HG03354 (cell line): ENCODE results near the gene KCNE1.
"Not testable (repeated sequence)": the region's sequence is repeated elsewhere in the genome, so short reads cannot be mapped to it uniquely, and the experiment has no call there.

Experiments
- ATAC-seq: cut with Tn5 transposase; IDR thresholded peaks from one replicate; pipeline ENCODE4 v1.9.1; 2021; ENCODE audit warnings: mild to moderate bottlenecking; ENCODE audit not compliant: unreplicated experiment, poor library complexity, severe bottlenecking

Gene KCNE1

GRCh38 chr21:34511787-34512455, at the start of gene KCNE1:
KCNE1 (minus strand) TSS chr21:34512210; CDS start chr21:34449634, 62,576 bp downstream.
- ATAC-seq, result no peak

DNA sequence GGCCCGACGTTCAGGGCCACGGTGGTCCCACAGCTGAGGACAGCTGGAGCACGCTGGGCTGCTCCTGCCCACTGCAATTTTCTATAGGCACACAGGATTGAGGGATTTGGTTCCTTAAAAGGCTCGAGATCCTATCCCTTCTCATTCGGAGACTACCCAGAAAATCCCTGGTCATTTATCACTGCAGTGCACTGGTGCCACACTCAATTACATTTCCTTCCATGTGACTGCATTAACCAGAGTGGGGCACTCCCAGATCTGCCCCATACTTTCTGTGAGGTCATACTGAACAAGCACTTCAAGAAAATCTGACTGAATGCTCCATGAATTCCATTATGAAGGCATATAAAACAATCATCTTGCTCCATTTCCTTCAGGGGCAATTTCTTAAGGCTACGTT, 49.8 kb upstream of the KCNE1 start:
- no peak for ATAC-seq

GRCh38 chr21:34560609-34561008, 48.6 kb upstream of the KCNE1 start:
- ATAC-seq, result no peak

- ATAC-seq, result no peak
These were observed 48.0 kb upstream of the KCNE1 start for GRCh38 chr21:34560021-34560420.

DNA sequence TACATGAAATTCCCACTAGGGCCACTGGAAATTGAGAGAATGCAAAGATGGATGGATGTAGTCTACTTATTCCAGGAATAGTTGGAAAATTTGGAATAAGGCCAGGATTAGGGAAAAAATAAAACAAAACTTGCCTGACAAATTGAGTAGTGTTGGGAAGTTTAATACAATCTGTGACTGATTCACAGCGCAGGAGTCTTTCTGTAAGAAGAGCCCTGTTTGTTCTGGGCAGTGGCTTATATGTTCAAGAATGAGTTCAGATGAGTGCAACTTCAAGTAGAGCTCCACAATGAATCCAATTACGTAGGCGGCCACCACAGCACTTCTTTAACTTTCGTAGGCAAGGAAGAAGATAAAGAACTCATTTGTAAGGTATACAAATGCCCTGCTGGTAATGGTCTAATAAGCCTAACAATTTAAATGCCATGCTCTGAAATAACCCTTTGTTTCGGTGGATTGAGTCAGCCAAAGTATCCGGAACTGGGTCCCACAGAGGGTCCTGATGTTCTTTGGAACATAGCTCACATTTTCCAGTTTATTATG, 47.1 kb upstream of the KCNE1 start:
- no peak for ATAC-seq

DNA sequence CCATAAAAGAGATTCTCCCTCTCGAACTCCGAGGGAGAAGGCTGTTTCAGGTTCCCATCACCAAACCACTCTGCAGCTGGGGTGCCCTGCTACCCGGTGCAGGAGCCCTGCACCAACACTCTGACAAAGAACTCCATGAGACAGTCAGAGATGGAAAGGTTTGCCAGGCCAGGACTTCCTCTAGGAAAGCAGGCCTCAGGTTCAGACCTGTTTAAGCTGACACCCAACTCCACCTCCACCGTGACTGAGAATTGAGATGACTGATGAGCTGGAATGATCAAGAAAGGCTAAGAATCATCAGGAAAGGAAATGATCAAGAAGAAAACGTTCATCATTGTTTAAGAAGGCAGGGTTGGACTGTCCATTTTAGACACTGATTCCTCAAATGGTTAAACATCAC, 46.2 kb upstream of the KCNE1 start:
- ATAC-seq, result no peak

- ATAC-seq, result no peak
These were observed 45.3 kb upstream of the KCNE1 start for GRCh38 chr21:34557261-34557660.

DNA sequence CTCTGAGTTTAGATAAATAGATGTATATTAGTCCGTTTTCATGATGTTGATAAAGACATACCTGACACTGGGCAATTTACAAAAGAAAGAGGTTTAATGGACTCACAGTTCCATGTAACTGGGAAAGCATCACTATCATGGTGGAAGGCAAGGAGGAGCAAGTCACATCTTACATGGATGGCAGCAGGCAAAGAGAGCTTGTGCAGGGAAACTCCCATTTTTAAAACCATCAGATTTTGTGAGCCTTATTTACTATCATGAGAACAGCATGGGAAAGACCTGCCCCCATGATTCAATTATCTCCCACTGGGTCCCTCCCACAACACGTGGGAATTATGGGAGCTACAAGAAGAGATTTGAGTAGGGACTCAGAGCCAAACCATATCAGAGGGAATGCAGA, 42.7 kb upstream of the KCNE1 start:
- ATAC-seq, result not testable (repeated sequence)

DNA sequence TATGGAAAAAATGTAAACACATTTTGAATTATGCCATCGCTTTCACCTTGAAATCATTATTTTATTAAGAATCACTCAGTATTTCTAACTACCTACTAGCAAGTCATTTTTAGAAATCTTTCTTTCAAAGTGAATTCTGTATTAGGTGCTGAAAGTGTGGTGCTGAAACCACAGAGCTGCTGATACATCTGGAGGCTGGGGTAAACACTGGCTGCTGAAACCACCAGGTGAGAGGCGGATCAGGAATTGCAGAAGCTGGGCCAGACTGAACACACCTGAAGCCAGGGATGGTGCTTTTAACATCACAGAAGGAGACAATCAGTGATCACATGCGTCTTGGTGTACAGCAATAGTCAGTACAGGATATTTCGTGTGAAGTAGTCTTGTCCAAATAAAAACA, 42.2 kb upstream of the KCNE1 start:
- no peak for ATAC-seq

GRCh38 chr21:34553151-34553952, 41.3 kb upstream of the KCNE1 start:
- no peak for ATAC-seq

- ATAC-seq, result no peak
These were observed 40.5 kb upstream of the KCNE1 start for GRCh38 chr21:34552360-34553098.

- no peak for ATAC-seq
These were observed 38.3 kb upstream of the KCNE1 start for GRCh38 chr21:34550182-34550799.

GRCh38 chr21:34548781-34549376, 36.9 kb upstream of the KCNE1 start:
- no peak for ATAC-seq

GRCh38 chr21:34546542-34546941, 34.5 kb upstream of the KCNE1 start:
- ATAC-seq, result no peak

- ATAC-seq, result peak; percentile 92
These were observed 33.3 kb upstream of the KCNE1 start for GRCh38 chr21:34545079-34545884.

- ATAC-seq, result no peak
These were observed 32.1 kb upstream of the KCNE1 start for GRCh38 chr21:34544032-34544496.

- ATAC-seq, result no peak
These were observed 31.0 kb upstream of the KCNE1 start for GRCh38 chr21:34543017-34543416.

DNA sequence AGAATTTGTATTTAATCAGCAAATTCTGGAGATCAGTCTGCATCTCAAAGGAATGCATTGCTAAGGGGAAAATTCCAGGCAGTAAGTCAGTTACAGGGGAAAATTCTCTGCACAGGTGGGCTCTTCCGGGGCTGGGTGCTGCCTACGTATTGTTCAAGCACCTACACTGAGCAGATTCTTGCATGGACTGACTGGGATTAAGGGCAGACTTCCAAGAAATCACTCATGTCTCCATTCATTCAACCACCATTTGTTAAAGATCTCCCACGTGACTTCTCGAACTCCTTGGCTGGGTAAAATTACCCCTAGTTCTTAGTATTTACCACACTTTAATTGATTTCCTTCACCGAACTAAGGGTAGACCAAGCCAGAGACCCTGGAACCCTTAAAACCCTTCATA, 28.2 kb upstream of the KCNE1 start:
- ATAC-seq, result no peak

GRCh38 chr21:34537838-34538237, 25.8 kb upstream of the KCNE1 start:
- no peak for ATAC-seq
